Neural progenitor cell (in vitro differentiated cells): ENCODE results near the gene TRIM31. TPM values are rescaled to one million over a fixed set of nuclear protein-coding genes. Genes with fewer than 3 reads are reported as not detected.

Experiments used
- DNase-seq: peaks from one replicate; pipeline ENCODE4 v3.0.0-alpha.2; 2016; ENCODE audit warnings: low spot score
- H2AFZ ChIP-seq: fragments of 200-600 bp; sonication (generic); replicated peaks from 2 replicates; pipeline ENCODE4 v1.6.1; 2016; ENCODE audit warnings: antibody characterized with exemption
- H3F3A ChIP-seq: fragments of 200-600 bp; sonication (generic); 2 replicates; pipeline ENCODE4 v1.6.1; 2016; ENCODE audit warnings: antibody characterized with exemption, low read depth
- H3K27ac ChIP-seq: fragments of 200-600 bp; sonication (generic); 2 replicates; pipeline ENCODE4 v1.5.1; 2016; ENCODE audit warnings: mild to moderate bottlenecking
- H3K27me3 ChIP-seq: fragments of 200-600 bp; sonication (generic); 2 replicates; pipeline ENCODE4 v1.6.1; 2016; ENCODE audit warnings: mild to moderate bottlenecking, moderate library complexity
- H3K36me3 ChIP-seq: fragments of 200-600 bp; sonication (generic); 2 replicates; pipeline ENCODE4 v1.5.1; 2016
- H3K4me1 ChIP-seq: fragments of 200-600 bp; sonication (generic); 2 replicates; pipeline ENCODE4 v1.6.1; 2016; ENCODE audit warnings: mixed run types
- H3K4me2 ChIP-seq: fragments of 200-600 bp; sonication (generic); 2 replicates; pipeline ENCODE4 v1.6.1; 2016
- H3K4me3 ChIP-seq: fragments of 200-600 bp; sonication (generic); 2 replicates; pipeline ENCODE4 v1.5.1; 2016
- H3K79me2 ChIP-seq: fragments of 200-600 bp; sonication (generic); 2 replicates; pipeline ENCODE4 v1.6.1; 2016; ENCODE audit warnings: low read depth
- H3K9ac ChIP-seq: fragments of 200-600 bp; sonication (generic); 2 replicates; pipeline ENCODE4 v1.6.1; 2016
- H3K9me3 ChIP-seq: fragments of 200-600 bp; sonication (generic); 2 replicates; pipeline ENCODE4 v1.5.1; 2016; ENCODE audit warnings: low read depth
- H4K20me1 ChIP-seq: fragments of 200-600 bp; sonication (generic); 2 replicates; pipeline ENCODE4 v1.6.1; 2016; ENCODE audit warnings: low read depth
- H3K27ac Mint-ChIP-seq: 3 replicates; pipeline ENCODE4 v1.8.0; 2021; ENCODE audit warnings: mixed read lengths
- H3K27me3 Mint-ChIP-seq: 2 replicates; pipeline ENCODE4 v1.8.0; 2022; ENCODE audit warnings: low read depth, mild to moderate bottlenecking, inconsistent platforms, moderate library complexity, mixed read lengths; ENCODE audit not compliant: insufficient read depth
- H3K36me3 Mint-ChIP-seq: 3 replicates; pipeline ENCODE4 v1.8.0; 2021; ENCODE audit warnings: mixed read lengths
- H3K4me1 Mint-ChIP-seq: 3 replicates; pipeline ENCODE4 v1.8.0; 2021; ENCODE audit warnings: mixed read lengths
- H3K4me3 Mint-ChIP-seq: 3 replicates; pipeline ENCODE4 v1.8.0; 2021; ENCODE audit warnings: mild to moderate bottlenecking, moderate library complexity, mixed read lengths
- H3K9me3 Mint-ChIP-seq: 3 replicates; pipeline ENCODE4 v1.8.0; 2020; ENCODE audit warnings: mixed read lengths
- EZH2 ChIP-seq: fragments of 200-600 bp; sonication (generic); IDR thresholded peaks from 2 replicates; pipeline ENCODE4 v1.6.1; 2017; ENCODE audit warnings: antibody characterized with exemption, mild to moderate bottlenecking, moderate library complexity
- EZH2phosphoT487 ChIP-seq: fragments of 200-600 bp; sonication (generic); IDR thresholded peaks from 2 replicates; pipeline ENCODE4 v1.6.1; 2017; ENCODE audit warnings: antibody characterized with exemption
- total RNA-seq: library from RNA; depleted of rRNA; stranded (reverse); fragments of >200 nt; gene quantifications from 2 replicates; pipeline ENCODE4 v1.2.3, GENCODE V29; 2015; ENCODE audit warnings: low replicate concordance
- TF ChIP-seq, protein P1 (sequence below): fragments of 200-600 bp; sonication (generic); IDR thresholded peaks from 2 replicates; pipeline ENCODE4 v1.5.1; 2017; ENCODE audit warnings: antibody characterized with exemption, mild to moderate bottlenecking

The TRIM31 gene
- total RNA-seq, 1 donor from 2014 or later = not detected

DNA sequence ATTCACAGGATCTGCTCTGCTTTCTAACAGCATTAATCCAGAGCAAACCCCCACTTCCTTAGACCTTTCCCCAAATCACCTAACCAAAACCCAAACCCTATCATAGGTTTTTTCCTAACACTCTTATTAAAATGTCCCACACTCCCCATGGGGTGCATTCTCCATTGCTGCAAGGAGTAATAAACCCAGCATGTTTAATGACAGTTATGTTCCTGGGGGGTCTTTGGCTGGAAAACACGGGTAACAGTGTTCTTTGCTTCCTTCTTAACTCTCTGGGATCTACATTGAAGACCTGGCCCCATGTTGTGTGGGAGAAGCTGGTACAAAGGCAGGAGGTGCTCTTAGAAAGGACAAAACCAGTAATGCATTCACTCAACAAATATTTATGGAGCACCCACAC, 16.1 kb downstream of the TRIM31 start:
- Mint-ChIP-seq H3K36me3 (no peaks in the 10 kb centered on the region), H3K4me1 (peaks cover 14% of the 10 kb centered on the region), H3K27ac (no peak overlapping the region), H3K9me3 (peaks cover 2% of the 10 kb centered on the region), H3K4me3 (no peak overlapping the region), H3K27me3 (peaks cover 65% of the 10 kb centered on the region)
- no peaks in the 10 kb centered on the region for H3K79me2 ChIP-seq
- no peak overlapping the region for H3K9ac ChIP-seq
- peaks cover 20% of the 10 kb centered on the region for H4K20me1 ChIP-seq
- H3K9me3 ChIP-seq = no peaks in the 10 kb centered on the region
- H3K4me3 ChIP-seq = no peak overlapping the region
- H3K27me3 ChIP-seq = peaks cover 92% of the 10 kb centered on the region
- no peaks in the 10 kb centered on the region for H3K36me3 ChIP-seq
- DNase-seq = no peak
- no peak overlapping the region for H3K27ac ChIP-seq
- H2AFZ ChIP-seq = no peak overlapping the region
- peaks cover 6% of the 10 kb centered on the region for H3K4me1 ChIP-seq
- TF ChIP-seq, protein P1, sequence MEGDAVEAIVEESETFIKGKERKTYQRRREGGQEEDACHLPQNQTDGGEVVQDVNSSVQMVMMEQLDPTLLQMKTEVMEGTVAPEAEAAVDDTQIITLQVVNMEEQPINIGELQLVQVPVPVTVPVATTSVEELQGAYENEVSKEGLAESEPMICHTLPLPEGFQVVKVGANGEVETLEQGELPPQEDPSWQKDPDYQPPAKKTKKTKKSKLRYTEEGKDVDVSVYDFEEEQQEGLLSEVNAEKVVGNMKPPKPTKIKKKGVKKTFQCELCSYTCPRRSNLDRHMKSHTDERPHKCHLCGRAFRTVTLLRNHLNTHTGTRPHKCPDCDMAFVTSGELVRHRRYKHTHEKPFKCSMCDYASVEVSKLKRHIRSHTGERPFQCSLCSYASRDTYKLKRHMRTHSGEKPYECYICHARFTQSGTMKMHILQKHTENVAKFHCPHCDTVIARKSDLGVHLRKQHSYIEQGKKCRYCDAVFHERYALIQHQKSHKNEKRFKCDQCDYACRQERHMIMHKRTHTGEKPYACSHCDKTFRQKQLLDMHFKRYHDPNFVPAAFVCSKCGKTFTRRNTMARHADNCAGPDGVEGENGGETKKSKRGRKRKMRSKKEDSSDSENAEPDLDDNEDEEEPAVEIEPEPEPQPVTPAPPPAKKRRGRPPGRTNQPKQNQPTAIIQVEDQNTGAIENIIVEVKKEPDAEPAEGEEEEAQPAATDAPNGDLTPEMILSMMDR = no peak
- TF ChIP-seq EZH2phosphoT487 = no peak
- TF ChIP-seq EZH2 = no peak
- no peak overlapping the region for H3K4me2 ChIP-seq
- peaks cover 5% of the 10 kb centered on the region for H3F3A ChIP-seq

DNA sequence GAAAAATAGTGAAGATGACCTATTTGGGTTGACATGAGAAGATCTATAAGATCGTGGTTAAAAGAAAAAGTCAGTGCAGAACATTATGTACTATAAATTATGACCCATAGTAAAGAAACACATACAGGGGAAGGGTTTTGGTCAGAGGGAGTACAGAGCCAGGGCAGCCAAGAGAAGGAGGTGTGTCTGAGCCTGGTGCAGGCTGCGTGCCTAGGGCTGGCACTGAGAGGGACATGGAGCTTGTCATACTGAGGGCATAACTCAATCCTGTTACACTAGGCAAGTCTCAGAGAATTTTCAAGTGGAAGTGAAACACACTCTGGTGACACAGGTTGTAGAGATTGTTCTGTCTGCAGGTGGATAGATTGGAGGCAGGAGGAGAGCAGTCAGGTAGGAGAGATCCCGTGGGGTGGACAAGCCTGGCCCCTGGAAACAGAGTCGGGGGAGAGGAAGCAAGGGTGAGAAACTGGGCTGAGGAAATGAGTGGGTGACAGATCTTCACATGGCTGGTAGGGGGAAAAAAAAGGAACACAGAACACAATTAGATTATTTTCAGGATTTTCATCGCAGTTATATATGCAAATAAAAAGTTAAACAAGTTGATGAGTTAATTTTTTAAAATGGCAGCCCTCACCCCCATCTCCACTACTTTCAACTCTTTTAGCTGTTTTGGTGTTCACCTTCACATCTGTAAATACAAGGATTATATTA, 18.8 kb downstream of the TRIM31 start:
- Histone ChIP-seq H3F3A (no peaks in the 10 kb centered on the region), H3K27me3 (peaks cover 92% of the 10 kb centered on the region)

DNA sequence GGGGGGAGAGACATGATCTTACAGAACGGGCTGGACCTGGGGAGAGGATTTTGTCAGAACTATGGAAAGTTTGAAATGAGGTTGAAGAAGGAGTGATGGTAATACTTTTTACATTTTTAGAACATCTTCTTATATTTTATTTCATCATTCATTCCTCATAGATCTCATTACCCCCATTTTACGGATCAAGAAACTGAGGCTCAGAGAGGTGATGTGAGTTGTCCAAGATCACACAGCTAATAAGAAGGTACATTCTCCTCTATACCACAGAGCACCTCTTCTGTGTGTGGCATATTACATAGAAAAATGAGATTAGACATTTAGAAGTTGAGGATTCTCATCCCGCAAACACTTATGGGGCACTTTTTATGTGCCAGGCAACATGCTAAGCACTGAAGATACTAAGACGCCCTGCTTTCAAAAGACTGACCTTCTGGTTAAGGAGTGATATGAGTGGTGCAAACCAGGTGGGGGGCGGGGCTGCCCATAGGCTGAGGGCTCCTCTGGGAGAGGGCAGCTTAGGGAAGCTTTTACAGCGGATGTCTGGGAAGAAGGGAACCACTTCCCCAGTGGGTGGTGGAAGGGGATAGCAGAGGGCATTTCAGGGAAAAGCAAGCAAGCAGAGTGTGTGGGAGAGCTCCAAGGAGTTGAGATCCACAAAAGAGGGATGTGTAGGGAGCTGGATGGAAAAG, 19.9 kb downstream of the TRIM31 start:
- H3K27me3 ChIP-seq = peaks cover 88% of the 10 kb centered on the region
- Mint-ChIP-seq H3K36me3 (no peaks in the 10 kb centered on the region), H3K4me1 (no peaks in the 10 kb centered on the region)

More for the DNA sequence above, 18.8 kb downstream of the TRIM31 start:
- Histone ChIP-seq H3K4me3 (no peak overlapping the region), H3K9me3 (no peaks in the 10 kb centered on the region), H3K9ac (no peak overlapping the region), H4K20me1 (no peaks in the 10 kb centered on the region), H3K4me1 (no peaks in the 10 kb centered on the region), H3K36me3 (no peaks in the 10 kb centered on the region), H3K79me2 (no peaks in the 10 kb centered on the region), H3K27ac (no peak overlapping the region), H3K4me2 (no peak overlapping the region), H2AFZ (no peak overlapping the region)
- Mint-ChIP-seq H3K36me3 (no peaks in the 10 kb centered on the region), H3K27ac (no peak overlapping the region), H3K27me3 (peaks cover 48% of the 10 kb centered on the region), H3K4me1 (no peaks in the 10 kb centered on the region), H3K4me3 (no peak overlapping the region), H3K9me3 (no peaks in the 10 kb centered on the region)
- TF ChIP-seq EZH2phosphoT487 = no peak
- TF ChIP-seq, protein P1 = no peak
- no peak for TF ChIP-seq EZH2
- DNase-seq = no peak

More for the DNA sequence above, 19.9 kb downstream of the TRIM31 start:
- no peak for DNase-seq
- Mint-ChIP-seq H3K4me3 (no peak overlapping the region), H3K27ac (no peak overlapping the region), H3K9me3 (no peaks in the 10 kb centered on the region), H3K27me3 (peaks cover 41% of the 10 kb centered on the region)
- no peak overlapping the region for H2AFZ ChIP-seq
- H3K27ac ChIP-seq = no peak overlapping the region
- no peaks in the 10 kb centered on the region for H3K36me3 ChIP-seq
- H3F3A ChIP-seq = no peaks in the 10 kb centered on the region
- H3K79me2 ChIP-seq = no peaks in the 10 kb centered on the region
- H3K4me3 ChIP-seq = no peak overlapping the region
- no peak overlapping the region for H3K4me2 ChIP-seq
- TF ChIP-seq EZH2 (no peak), EZH2phosphoT487 (no peak)
- TF ChIP-seq, protein P1 = no peak
- H3K4me1 ChIP-seq = no peaks in the 10 kb centered on the region
- no peaks in the 10 kb centered on the region for H3K9me3 ChIP-seq
- no peak overlapping the region for H3K9ac ChIP-seq
- no peaks in the 10 kb centered on the region for H4K20me1 ChIP-seq
